GM23248 (cell line): ENCODE measurements around the gene CUL4B.

Experiments used
- EZH2 ChIP-seq: fragments of 200-600 bp; sonication (generic); IDR thresholded peaks from 2 replicates; pipeline ENCODE4 v1.6.1; 2018; ENCODE audit warnings: antibody characterized with exemption, mild to moderate bottlenecking; ENCODE audit not compliant: insufficient read depth, poor library complexity, severe bottlenecking
- EZH2phosphoT487 ChIP-seq: fragments of 200-600 bp; sonication (generic); IDR thresholded peaks from 2 replicates; pipeline ENCODE4 v1.6.1; 2018; ENCODE audit warnings: antibody characterized with exemption, moderate library complexity, mild to moderate bottlenecking, low read depth; ENCODE audit not compliant: insufficient read depth

DNA sequence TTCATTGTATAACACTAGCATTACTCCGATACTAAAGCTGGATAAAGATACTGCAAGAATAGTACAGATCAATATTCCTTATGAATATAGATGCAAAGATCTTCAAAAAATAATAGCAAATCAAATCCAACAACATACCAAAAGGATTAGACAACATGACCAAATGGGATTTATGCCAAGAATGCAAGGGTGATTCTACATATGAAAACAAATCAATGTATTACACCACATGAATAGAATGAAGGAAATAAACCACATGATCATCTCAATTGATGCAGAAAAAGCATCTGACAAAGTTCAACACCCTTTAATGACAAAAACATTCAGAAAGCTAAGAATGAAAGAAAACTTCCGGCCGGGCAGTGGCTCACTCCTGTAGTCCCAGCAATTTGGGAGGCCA is 42.8 kb downstream of the CUL4B start:
- no peak for TF ChIP-seq EZH2
- TF ChIP-seq EZH2phosphoT487: no peak
